Prostate gland (tissue), 2 donors: ENCODE results near the gene INTS7.
A peak's percentile ranks its signal among the peaks of the same experiment; 100 is the strongest.

Experiments used
- POLR2A ChIP-seq: fragments of 450-650 bp; IDR thresholded peaks from one replicate; pipeline ENCODE4 v1.6.1; 2016; ENCODE audit warnings: antibody characterized with exemption, mild to moderate bottlenecking
- POLR2AphosphoS5 ChIP-seq: sonication (generic); formaldehyde crosslinking; IDR thresholded peaks from one replicate; pipeline ENCODE4 v1.6.1; 2017; ENCODE audit warnings: antibody characterized with exemption
- TF ChIP-seq, protein P1 (sequence below), 4 experiments: fragments of 200-600 bp in 2 of 4; fragments of 450-650 bp in 2 of 4; sonication (generic) in 2 of 4; IDR thresholded peaks; 1 replicate in 3 of 4; 2 replicates in 1 of 4; pipeline ENCODE4 v1.5.1; 2016 to 2019; ENCODE audit warnings: antibody characterized with exemption in 4 of 4, mild to moderate bottlenecking in 2 of 4, moderate library complexity in 2 of 4

DNA sequence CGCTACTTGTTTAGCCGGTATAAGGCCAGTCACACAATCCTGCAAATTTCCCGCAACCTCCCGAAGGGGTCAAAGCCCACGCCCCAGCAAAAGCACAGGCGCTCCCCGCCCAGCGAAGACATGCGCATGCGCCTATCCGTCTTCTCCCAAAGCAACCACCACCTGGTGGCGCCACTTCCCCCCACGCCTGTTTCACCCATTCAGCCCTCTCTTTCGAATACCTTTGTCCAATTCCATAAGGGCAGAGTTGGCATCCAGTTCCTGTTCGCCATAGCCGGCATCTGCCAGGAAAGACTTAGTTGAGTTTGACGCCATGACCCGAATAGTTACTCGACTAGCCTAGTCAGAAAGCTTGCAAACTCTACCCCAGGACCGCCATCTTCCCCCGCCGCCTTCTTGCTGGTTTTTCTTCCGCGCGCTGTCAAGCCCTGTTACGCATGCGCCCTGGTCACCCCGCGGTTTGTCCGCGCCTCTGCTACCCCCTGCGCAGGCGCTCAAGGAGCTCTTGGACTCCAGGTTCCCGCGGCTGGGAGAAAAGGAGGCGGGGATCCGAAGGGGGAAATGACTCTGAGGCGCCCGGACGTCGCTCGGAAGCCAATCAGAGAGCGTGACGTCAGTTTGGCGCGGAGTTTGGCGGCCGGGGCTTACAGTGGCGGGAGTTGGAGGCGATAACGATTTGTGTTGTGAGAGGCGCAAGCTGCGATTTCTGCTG, at the start of gene INTS7, which contains the start of gene DTL:
- TF ChIP-seq, protein P1, sequence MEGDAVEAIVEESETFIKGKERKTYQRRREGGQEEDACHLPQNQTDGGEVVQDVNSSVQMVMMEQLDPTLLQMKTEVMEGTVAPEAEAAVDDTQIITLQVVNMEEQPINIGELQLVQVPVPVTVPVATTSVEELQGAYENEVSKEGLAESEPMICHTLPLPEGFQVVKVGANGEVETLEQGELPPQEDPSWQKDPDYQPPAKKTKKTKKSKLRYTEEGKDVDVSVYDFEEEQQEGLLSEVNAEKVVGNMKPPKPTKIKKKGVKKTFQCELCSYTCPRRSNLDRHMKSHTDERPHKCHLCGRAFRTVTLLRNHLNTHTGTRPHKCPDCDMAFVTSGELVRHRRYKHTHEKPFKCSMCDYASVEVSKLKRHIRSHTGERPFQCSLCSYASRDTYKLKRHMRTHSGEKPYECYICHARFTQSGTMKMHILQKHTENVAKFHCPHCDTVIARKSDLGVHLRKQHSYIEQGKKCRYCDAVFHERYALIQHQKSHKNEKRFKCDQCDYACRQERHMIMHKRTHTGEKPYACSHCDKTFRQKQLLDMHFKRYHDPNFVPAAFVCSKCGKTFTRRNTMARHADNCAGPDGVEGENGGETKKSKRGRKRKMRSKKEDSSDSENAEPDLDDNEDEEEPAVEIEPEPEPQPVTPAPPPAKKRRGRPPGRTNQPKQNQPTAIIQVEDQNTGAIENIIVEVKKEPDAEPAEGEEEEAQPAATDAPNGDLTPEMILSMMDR (IDR thresholded peaks at IDR 0.05) = peak; percentile 76 to 97 (median 89)
- TF ChIP-seq POLR2A = peak; percentile 45
- TF ChIP-seq POLR2AphosphoS5 = peak; percentile 93
